ENCODE results near the gene ALPL. TPM values are rescaled to one million over a fixed set of nuclear protein-coding genes. Genes with fewer than 3 reads are reported as not detected.

Gene ALPL
- total RNA-seq, 1 experiment from 2014 or later = 0.73 TPM

DNA sequence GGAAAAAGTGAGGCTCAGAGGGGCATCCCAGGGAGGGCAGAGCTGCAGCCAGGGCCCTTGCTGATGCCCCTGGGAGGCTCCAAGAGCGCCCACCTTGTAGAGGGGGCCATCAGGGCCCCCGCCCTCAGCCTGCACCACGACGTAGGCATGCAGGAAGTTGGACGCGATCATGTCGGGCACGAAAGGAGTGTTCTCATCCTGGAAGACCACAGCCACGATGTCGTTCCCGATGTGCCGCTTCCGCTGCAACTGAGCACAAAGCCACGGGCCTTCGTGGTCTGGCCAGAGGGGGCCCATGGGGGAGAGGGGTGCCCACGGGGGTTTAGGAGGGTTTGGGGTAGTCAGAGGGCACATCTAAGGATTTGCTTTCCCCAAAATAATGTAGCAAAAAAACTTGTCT is 100.8 kb downstream of the ALPL start:
- Histone ChIP-seq H2AFZ (ENCODE audit: low read length) (no peak overlapping the region), H3K36me3 (ENCODE audit: low read depth, low read length) (no peaks in the 10 kb centered on the region), H3K4me1 (ENCODE audit: insufficient read depth, low read length) (peaks cover 8% of the 10 kb centered on the region; the same call in 1 of the 2 replicates), H4K20me1 (ENCODE audit: low read length) (no peaks in the 10 kb centered on the region), H3K27me3 (ENCODE audit: low read length) (no peaks in the 10 kb centered on the region), H3K4me3 (ENCODE audit: low read length) (no peak overlapping the region), H3F3A (ENCODE audit: low read length, unreplicated experiment) (no peaks in the 10 kb centered on the region), H3K9me3 (ENCODE audit: low read length) (no peaks in the 10 kb centered on the region), H3K9ac (ENCODE audit: low read length) (no peak overlapping the region), H3K79me2 (ENCODE audit: low read length) (no peaks in the 10 kb centered on the region), H3K9me2 (replicated peaks; ENCODE audit: low read length) (no peaks in the 10 kb centered on the region), H3K4me2 (ENCODE audit: low read length) (no peak overlapping the region), H3K27ac (ENCODE audit: low read length) (no peak overlapping the region)
- ChIA-PET POLR2A (ENCODE audit: unreplicated experiment) (interaction anchor here (0.5 kb wide), 1 partner anchor 440 kb away, joined by 6 read pairs; no protein-coding TSS in a partner anchor), CTCF (no interaction called here)
- no peak for ATAC-seq
- DNase-seq = no peak
- no TSS peak for BruUV-seq (replicated peaks)
- TF ChIP-seq, protein P1, sequence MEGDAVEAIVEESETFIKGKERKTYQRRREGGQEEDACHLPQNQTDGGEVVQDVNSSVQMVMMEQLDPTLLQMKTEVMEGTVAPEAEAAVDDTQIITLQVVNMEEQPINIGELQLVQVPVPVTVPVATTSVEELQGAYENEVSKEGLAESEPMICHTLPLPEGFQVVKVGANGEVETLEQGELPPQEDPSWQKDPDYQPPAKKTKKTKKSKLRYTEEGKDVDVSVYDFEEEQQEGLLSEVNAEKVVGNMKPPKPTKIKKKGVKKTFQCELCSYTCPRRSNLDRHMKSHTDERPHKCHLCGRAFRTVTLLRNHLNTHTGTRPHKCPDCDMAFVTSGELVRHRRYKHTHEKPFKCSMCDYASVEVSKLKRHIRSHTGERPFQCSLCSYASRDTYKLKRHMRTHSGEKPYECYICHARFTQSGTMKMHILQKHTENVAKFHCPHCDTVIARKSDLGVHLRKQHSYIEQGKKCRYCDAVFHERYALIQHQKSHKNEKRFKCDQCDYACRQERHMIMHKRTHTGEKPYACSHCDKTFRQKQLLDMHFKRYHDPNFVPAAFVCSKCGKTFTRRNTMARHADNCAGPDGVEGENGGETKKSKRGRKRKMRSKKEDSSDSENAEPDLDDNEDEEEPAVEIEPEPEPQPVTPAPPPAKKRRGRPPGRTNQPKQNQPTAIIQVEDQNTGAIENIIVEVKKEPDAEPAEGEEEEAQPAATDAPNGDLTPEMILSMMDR (conservative IDR thresholded peaks at IDR 0.05; ENCODE audit: low read depth, low read length) = no peak
- TF ChIP-seq EZH2phosphoT487 (IDR thresholded peaks at IDR 0.05; ENCODE audit: borderline replicate concordance, low read length) (no peak), EZH2 (IDR thresholded peaks at IDR 0.05; ENCODE audit: low read length, unreplicated experiment) (no peak)
- intact Hi-C loops (cut with micrococcal nuclease) = no loop called here

DNA sequence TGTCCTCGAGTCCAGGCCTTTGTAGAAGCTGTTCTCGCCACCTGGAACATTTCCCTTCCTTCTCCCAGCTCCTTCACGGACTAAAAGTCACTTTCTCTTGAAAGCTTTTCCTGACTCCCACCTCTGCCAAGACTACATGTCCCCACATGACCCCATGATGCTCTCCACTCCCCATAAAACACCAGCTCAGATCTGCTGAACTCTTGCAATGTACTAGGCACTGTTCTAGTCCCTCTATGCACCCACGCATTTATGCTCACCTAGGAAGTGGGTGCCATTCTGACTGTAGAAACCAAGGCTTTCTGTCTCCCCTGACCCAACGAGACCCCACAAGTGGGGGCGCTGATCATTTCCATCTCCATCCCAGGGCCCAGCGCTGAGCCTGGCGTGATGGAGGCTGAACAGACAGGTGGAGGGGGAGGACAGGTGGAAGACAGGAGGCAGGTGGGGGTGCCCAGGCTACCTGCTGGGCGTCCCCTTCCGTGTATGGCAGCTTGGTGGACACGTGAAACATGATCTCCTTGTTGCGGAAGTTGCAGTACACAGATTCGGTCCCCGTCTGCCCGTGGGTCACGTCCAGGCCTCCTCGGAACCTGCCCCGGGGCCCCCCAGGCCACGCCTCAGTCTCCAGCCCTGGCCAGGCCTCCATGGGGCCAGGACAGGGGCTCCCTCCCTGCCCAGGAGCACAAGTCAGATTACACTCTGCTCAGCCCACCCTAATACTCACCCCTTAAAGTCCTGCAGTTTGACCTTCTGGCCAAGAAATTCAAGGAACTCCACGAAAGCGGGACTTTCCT is 102.0 kb downstream of the ALPL start:
- no TSS peak for BruUV-seq (replicated peaks)
- Histone ChIP-seq H3K4me1 (ENCODE audit: insufficient read depth, low read length) (peaks cover 10% of the 10 kb centered on the region; the same call in 1 of the 2 replicates), H3K9ac (ENCODE audit: low read length) (no peak overlapping the region), H3K36me3 (ENCODE audit: low read depth, low read length) (no peaks in the 10 kb centered on the region), H3K79me2 (ENCODE audit: low read length) (no peaks in the 10 kb centered on the region), H2AFZ (ENCODE audit: low read length) (no peak overlapping the region), H3K9me2 (replicated peaks; ENCODE audit: low read length) (no peaks in the 10 kb centered on the region), H4K20me1 (ENCODE audit: low read length) (no peaks in the 10 kb centered on the region), H3K27ac (ENCODE audit: low read length) (no peak overlapping the region), H3K4me2 (ENCODE audit: low read length) (no peak overlapping the region), H3F3A (ENCODE audit: low read length, unreplicated experiment) (no peaks in the 10 kb centered on the region), H3K27me3 (ENCODE audit: low read length) (no peaks in the 10 kb centered on the region), H3K9me3 (ENCODE audit: low read length) (no peaks in the 10 kb centered on the region), H3K4me3 (ENCODE audit: low read length) (no peak overlapping the region)
- ATAC-seq (no peak), DNase-seq (no peak)
- TF ChIP-seq, protein P1 (conservative IDR thresholded peaks at IDR 0.05; ENCODE audit: low read depth, low read length) = no peak
- TF ChIP-seq EZH2phosphoT487 (IDR thresholded peaks at IDR 0.05; ENCODE audit: borderline replicate concordance, low read length) = no peak
- TF ChIP-seq EZH2 (IDR thresholded peaks at IDR 0.05; ENCODE audit: low read length, unreplicated experiment) = no peak
- CTCF ChIA-PET = no interaction called here
- POLR2A ChIA-PET (ENCODE audit: unreplicated experiment) = no interaction called here
- intact Hi-C loops (cut with micrococcal nuclease) = no loop called here

DNA sequence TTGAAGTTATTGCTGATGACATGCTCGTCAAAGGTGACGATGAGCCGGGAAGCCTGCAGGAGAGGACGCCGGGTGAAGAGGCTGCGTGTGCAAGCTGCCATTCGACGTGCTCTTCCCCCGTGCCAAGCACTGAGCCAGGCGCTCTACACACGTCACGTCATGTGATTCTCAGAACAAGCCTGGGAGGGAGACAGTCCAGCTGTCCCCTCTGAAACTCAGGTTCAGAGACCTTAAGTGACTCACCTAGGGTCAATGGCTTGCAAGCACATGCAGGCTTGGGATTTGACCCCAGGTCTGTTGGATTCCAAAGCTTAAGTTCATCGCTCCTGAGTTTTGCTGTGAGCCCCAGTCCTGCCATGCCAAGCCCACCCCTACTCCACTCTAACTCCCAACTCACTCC is 102.8 kb downstream of the ALPL start:
- Histone ChIP-seq H3K9me3 (ENCODE audit: low read length) (no peaks in the 10 kb centered on the region), H3K4me3 (ENCODE audit: low read length) (no peak overlapping the region), H2AFZ (ENCODE audit: low read length) (no peak overlapping the region), H3K9me2 (replicated peaks; ENCODE audit: low read length) (no peaks in the 10 kb centered on the region), H3K4me2 (ENCODE audit: low read length) (no peak overlapping the region), H3K27ac (ENCODE audit: low read length) (no peak overlapping the region), H3K4me1 (ENCODE audit: insufficient read depth, low read length) (peaks cover 10% of the 10 kb centered on the region; the same call in 1 of the 2 replicates), H3K79me2 (ENCODE audit: low read length) (no peaks in the 10 kb centered on the region), H3K36me3 (ENCODE audit: low read depth, low read length) (no peaks in the 10 kb centered on the region), H4K20me1 (ENCODE audit: low read length) (no peaks in the 10 kb centered on the region), H3K9ac (ENCODE audit: low read length) (no peak overlapping the region), H3K27me3 (ENCODE audit: low read length) (no peaks in the 10 kb centered on the region), H3F3A (ENCODE audit: low read length, unreplicated experiment) (no peaks in the 10 kb centered on the region)
- ChIA-PET CTCF (no interaction called here), POLR2A (ENCODE audit: unreplicated experiment) (no interaction called here)
- no TSS peak for BruUV-seq (replicated peaks)
- TF ChIP-seq EZH2 (IDR thresholded peaks at IDR 0.05; ENCODE audit: low read length, unreplicated experiment) (no peak), EZH2phosphoT487 (IDR thresholded peaks at IDR 0.05; ENCODE audit: borderline replicate concordance, low read length) (no peak)
- TF ChIP-seq, protein P1 (conservative IDR thresholded peaks at IDR 0.05; ENCODE audit: low read depth, low read length) = no peak
- intact Hi-C loops (cut with micrococcal nuclease) = no loop called here
- no peak for ATAC-seq
- no peak for DNase-seq

Data from PC-3 (cell line).